ENCODE results near the gene CHST11. TPM values are rescaled to one million over a fixed set of nuclear protein-coding genes. Genes with fewer than 3 reads are reported as not detected.

CHST11 gene
- total RNA-seq, 1 experiment from 2014 or later, result 0.25 TPM

DNA sequence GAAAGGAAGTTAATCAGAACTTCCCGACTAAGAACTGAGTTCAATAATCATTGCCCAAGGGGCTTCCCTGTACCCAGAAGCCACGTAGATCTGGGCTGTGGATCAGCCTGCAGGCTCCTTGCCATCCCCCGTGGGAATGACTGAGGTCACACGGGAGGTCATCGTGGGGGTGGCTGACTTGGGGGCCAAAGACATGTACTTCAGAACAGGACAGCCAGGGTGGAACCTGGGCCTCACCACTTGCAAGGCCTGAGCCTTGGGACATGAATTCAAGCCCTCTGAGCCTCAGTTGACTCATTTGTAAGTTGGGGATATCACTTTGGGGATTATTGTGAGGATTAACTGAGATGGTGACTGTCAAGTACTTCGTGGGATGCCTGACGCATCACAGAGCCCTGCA, 280.4 kb downstream of the CHST11 start:
- H3K27ac Mint-ChIP-seq (ENCODE audit: unreplicated experiment), result no peak overlapping the region
- Histone ChIP-seq H3K4me3 (ENCODE audit: low read depth, low read length) (no peak overlapping the region), H3K36me3 (ENCODE audit: control insufficient read depth, insufficient read depth, low read length) (no peaks in the 10 kb centered on the region), H3K27me3 (replicated peaks; ENCODE audit: control insufficient read depth, insufficient read depth, low read length) (no peaks in the 10 kb centered on the region), H3K9me3 (no peaks in the 10 kb centered on the region), H3K4me1 (no peaks in the 10 kb centered on the region)
- H3K9me3 Mint-ChIP-seq (ENCODE audit: unreplicated experiment), result no peaks in the 10 kb centered on the region
- H3K4me3 Mint-ChIP-seq (ENCODE audit: unreplicated experiment), result no peak overlapping the region
- H3K4me1 Mint-ChIP-seq (ENCODE audit: low read depth, unreplicated experiment), result no peaks in the 10 kb centered on the region
- H3K36me3 Mint-ChIP-seq (ENCODE audit: insufficient read depth, unreplicated experiment), result no peaks in the 10 kb centered on the region
- TF ChIP-seq, protein P1, sequence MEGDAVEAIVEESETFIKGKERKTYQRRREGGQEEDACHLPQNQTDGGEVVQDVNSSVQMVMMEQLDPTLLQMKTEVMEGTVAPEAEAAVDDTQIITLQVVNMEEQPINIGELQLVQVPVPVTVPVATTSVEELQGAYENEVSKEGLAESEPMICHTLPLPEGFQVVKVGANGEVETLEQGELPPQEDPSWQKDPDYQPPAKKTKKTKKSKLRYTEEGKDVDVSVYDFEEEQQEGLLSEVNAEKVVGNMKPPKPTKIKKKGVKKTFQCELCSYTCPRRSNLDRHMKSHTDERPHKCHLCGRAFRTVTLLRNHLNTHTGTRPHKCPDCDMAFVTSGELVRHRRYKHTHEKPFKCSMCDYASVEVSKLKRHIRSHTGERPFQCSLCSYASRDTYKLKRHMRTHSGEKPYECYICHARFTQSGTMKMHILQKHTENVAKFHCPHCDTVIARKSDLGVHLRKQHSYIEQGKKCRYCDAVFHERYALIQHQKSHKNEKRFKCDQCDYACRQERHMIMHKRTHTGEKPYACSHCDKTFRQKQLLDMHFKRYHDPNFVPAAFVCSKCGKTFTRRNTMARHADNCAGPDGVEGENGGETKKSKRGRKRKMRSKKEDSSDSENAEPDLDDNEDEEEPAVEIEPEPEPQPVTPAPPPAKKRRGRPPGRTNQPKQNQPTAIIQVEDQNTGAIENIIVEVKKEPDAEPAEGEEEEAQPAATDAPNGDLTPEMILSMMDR (IDR thresholded peaks at IDR 0.05; ENCODE audit: insufficient read depth in 1 of 2, low read depth in 1 of 2, low read length in 1 of 2, severe bottlenecking in 1 of 2, unreplicated experiment in 1 of 2), result no peak
- POLR2A ChIA-PET, result no interaction called here
- no peak for DNase-seq
- peaks cover 5% of the 10 kb centered on the region for H3K27me3 Mint-ChIP-seq (ENCODE audit: insufficient read depth, unreplicated experiment)
- intact Hi-C loops (cut with micrococcal nuclease; ENCODE audit: unreplicated experiment), result loop anchor here (10.0 kb wide), 1 partner anchor 138 kb away; no protein-coding TSS in a partner anchor
- BruUV-seq (replicated peaks), result no TSS peak
- CTCF ChIA-PET, result no interaction called here

DNA sequence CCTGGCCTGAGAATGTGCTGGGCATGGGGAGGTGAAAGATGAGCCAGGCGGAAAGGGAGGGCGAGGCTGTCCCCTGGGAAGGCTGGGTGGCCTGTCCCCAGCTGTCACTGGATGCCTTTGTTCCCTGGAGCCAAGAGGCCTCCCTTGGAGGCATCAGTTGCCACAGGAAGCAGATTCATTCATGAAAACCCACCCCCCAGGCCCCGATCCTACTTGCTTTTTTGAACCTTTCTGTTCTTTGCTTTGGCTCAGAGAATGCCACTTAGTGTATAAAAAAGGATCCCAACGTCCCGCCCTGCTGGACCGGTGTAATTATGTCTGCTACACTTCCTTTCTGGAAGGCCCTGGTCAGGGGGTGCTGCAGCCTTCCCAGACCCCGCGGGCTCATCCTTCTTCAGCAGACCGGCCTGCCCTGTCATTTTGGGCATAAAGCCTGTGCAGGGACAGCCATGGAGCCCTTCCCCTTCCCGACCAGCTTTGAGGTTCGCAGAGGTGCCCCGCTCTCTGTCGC, 281.1 kb downstream of the CHST11 start:
- no peak overlapping the region for H3K4me3 Mint-ChIP-seq (ENCODE audit: unreplicated experiment)
- Histone ChIP-seq H3K9me3 (no peaks in the 10 kb centered on the region), H3K4me3 (ENCODE audit: low read depth, low read length) (no peak overlapping the region), H3K36me3 (ENCODE audit: control insufficient read depth, insufficient read depth, low read length) (no peaks in the 10 kb centered on the region), H3K27me3 (replicated peaks; ENCODE audit: control insufficient read depth, insufficient read depth, low read length) (no peaks in the 10 kb centered on the region), H3K4me1 (no peaks in the 10 kb centered on the region)
- no peaks in the 10 kb centered on the region for H3K9me3 Mint-ChIP-seq (ENCODE audit: unreplicated experiment)
- ChIA-PET POLR2A (no interaction called here), CTCF (no interaction called here)
- DNase-seq, result no peak
- peaks cover 5% of the 10 kb centered on the region for H3K27me3 Mint-ChIP-seq (ENCODE audit: insufficient read depth, unreplicated experiment)
- no peak overlapping the region for H3K27ac Mint-ChIP-seq (ENCODE audit: unreplicated experiment)
- TF ChIP-seq, protein P1 (IDR thresholded peaks at IDR 0.05; ENCODE audit: insufficient read depth in 1 of 2, low read depth in 1 of 2, low read length in 1 of 2, severe bottlenecking in 1 of 2, unreplicated experiment in 1 of 2), result no peak
- H3K36me3 Mint-ChIP-seq (ENCODE audit: insufficient read depth, unreplicated experiment), result no peaks in the 10 kb centered on the region
- BruUV-seq (replicated peaks), result no TSS peak
- intact Hi-C loops (cut with micrococcal nuclease; ENCODE audit: unreplicated experiment), result loop anchor here (10.0 kb wide), 1 partner anchor 137 kb away; no protein-coding TSS in a partner anchor
- H3K4me1 Mint-ChIP-seq (ENCODE audit: low read depth, unreplicated experiment), result no peaks in the 10 kb centered on the region

DNA sequence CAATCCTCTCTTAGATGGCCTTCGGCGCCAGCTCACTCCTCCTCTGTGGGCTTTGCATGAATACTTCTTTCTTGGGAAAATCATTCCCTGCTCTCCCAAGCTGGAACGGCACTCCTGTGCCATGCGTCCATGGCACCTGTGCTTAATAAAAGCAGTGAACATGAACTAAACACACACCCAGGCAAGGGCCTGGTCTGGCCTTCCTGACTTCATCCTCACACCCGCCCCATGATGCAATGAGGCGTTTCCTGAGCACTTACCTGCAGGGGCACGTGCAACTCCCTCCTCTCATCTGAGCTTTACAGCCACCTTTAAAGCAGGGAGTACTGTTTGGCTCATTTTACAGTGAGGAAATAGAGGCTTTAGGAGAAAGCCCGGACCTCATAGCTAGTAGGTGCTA, 281.6 kb downstream of the CHST11 start:
- no peaks in the 10 kb centered on the region for H3K27me3 ChIP-seq (replicated peaks; ENCODE audit: control insufficient read depth, insufficient read depth, low read length)
- no peak overlapping the region for H3K27ac Mint-ChIP-seq (ENCODE audit: unreplicated experiment)
- no peak overlapping the region for H3K4me3 ChIP-seq (ENCODE audit: low read depth, low read length)
- no TSS peak for BruUV-seq (replicated peaks)
- no peaks in the 10 kb centered on the region for H3K36me3 Mint-ChIP-seq (ENCODE audit: insufficient read depth, unreplicated experiment)
- DNase-seq, result no peak
- H3K27me3 Mint-ChIP-seq (ENCODE audit: insufficient read depth, unreplicated experiment), result peaks cover 5% of the 10 kb centered on the region
- ChIA-PET CTCF (no interaction called here), POLR2A (no interaction called here)
- H3K9me3 Mint-ChIP-seq (ENCODE audit: unreplicated experiment), result no peaks in the 10 kb centered on the region
- H3K4me3 Mint-ChIP-seq (ENCODE audit: unreplicated experiment), result no peak overlapping the region
- H3K9me3 ChIP-seq, result no peaks in the 10 kb centered on the region
- H3K4me1 ChIP-seq, result no peaks in the 10 kb centered on the region
- H3K4me1 Mint-ChIP-seq (ENCODE audit: low read depth, unreplicated experiment), result no peaks in the 10 kb centered on the region
- TF ChIP-seq, protein P1 (IDR thresholded peaks at IDR 0.05; ENCODE audit: insufficient read depth in 1 of 2, low read depth in 1 of 2, low read length in 1 of 2, severe bottlenecking in 1 of 2, unreplicated experiment in 1 of 2), result no peak
- H3K36me3 ChIP-seq (ENCODE audit: control insufficient read depth, insufficient read depth, low read length), result no peaks in the 10 kb centered on the region
- intact Hi-C loops (cut with micrococcal nuclease; ENCODE audit: unreplicated experiment), result loop anchor here (10.0 kb wide), 1 partner anchor 136 kb away; no protein-coding TSS in a partner anchor

Measured in Caco-2 (cell line).